HG03103 (cell line): ENCODE data around the gene SPDYE4.

Source experiments
- ATAC-seq: cut with Tn5 transposase; IDR thresholded peaks from one replicate; pipeline ENCODE4 v1.9.1; 2021; ENCODE audit warnings: low read depth; ENCODE audit not compliant: unreplicated experiment

SPDYE4 gene

DNA sequence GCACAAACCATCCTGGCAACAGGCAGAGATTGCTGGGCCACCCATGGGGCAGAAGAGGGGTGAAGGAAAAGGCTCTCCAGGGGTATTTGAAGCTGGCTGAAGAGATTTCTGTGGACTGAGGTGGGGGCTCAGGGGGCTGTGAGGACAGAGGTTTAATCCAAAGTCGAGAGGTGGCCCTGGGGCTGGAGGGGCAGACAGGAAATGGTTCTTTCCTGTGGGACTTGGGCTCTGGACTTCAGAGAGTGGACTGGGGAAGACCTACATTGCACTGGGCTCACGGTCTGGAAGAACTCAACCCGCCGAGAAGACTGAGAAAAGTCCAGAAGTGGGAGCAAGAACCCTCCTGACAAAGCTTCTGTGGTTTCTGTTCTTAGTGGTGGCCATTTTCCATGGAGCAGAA lies 16.6 kb downstream of the SPDYE4 start:
- no peak for ATAC-seq

DNA sequence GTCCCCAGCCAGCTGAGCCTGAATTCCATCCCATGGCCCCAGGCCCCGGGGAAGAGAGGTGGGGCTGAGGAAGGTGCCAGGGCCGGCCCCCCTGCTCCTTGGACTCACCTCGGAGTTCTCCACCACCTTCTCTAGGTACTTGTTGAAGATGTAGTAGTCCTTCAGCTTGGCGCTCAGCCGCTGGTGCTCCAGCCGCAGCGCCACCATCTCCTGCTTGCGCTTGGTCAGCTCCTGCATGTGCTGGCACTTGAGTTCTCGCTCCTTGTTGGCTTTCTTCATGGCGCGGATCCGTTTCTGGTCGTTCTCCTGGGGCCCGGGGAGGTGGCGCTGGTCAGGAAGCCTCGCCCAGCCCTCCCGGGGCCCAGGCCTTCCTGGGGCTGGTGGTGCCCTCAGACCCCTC lies 17.0 kb downstream of the SPDYE4 start:
- no peak for ATAC-seq

- ATAC-seq, result no peak
Observed at GRCh38 chr17:8740486-8740885, 17.9 kb downstream of the SPDYE4 start.

DNA sequence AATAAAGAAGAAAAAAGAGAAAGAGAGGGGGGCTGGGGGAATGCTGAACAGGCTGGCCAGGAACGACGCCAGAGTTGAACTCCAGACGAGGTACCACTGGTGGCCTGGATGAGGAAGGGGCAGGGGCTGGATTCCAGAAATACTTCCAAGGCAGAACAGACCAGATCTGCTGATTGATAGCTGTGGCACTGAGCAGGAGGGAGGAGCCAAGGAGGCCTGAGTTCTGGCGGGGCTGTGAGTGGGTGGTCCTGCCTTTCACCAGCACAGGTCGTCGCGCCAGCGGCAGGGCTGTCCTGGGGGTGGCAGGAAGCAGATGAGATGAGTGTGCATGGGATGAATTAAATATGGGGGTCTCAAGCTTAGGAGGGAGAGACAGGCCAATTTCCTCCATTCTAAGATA lies 19.2 kb downstream of the SPDYE4 start:
- no peak for ATAC-seq

DNA sequence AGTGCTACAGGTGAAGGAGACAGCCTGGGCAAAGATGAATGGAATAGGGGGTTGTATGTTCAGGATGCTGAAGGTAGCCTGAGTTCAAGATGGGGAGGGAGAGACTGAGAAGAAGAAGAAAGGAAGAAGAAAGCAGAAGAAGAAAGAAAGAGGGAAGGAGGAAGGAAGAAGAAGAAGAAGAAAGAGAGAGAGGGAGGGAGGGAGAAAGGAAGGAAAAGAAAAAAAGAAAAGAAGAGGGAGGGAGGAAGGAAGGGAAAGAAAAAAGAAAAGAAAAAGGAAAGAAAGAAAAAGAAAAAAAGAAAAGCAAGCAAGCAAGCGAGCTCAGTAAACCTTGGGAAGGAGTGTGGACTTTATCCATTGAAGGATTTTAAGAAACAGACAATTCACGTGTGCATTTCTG lies 21.6 kb downstream of the SPDYE4 start:
- no peak for ATAC-seq

DNA sequence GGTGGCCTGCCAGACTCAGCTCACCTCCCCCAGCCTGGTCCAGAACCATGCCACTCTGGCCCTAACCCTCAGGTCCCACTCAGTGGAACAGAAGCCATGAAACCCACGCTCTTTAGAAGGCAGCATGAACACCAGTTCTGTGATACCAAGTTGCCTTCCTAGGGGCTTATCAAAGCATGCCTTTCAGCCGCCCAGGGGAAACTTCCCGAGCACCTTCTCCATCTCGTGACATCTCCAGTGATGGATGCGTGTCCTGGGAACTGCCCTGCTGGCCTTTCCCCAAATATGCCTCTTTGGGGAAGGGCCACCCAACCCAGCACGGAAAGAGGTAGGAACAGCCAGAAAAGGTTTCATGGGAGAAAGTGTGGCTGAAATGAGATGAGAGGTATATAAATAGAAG lies 22.0 kb downstream of the SPDYE4 start:
- ATAC-seq, result no peak

DNA sequence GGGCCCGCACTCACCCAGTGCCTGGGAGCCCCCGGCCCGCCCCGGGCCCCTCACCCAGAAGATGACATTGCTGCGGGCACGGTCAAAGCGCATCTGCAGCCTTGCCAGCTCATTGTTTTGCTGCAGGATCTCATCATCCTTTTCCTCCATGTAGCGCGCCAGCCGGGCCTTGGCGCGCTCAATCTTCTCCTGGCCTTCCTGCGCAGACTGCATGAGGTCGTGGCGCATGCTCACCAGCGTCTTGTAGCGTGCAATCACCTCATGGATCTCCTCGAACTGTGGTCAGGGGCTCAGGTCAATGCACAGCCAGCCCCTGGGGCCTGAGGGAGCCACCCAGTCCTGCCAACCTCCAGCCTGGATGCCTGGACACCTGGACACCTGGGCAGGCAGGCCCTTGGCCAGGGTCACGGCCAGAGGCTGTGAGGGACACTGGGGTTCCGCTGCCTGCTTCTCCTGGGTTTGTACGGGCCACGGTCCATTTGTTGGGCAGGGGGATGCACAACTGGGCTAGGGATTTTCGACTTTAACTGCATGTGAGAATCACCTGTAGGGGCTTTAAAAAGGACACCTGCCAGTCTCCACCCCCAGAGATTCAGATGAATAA lies 22.9 kb downstream of the SPDYE4 start:
- ATAC-seq, result no peak

DNA sequence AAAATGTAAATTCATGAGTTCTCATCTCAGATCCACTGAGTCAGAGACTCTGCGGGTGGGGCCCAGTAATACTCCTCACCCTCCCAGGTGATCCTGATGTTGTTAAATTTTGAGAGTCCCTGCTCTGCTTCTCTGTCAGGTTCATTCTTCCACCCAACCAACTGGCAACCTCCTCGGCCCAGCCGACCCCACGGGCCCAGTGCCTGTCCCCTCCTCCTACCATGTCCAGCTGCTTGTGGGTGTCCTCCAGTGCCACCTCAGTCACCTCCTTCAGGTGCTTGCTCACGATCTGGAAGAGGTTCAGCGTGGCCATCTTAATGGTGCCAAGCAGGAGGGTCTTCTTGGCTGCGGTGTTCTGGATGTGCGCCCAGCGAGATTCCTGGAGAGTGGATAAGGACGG lies 23.5 kb downstream of the SPDYE4 start:
- ATAC-seq, result no peak

- ATAC-seq, result no peak
Observed at GRCh38 chr17:8732406-8733085, 25.8 kb downstream of the SPDYE4 start.

GRCh38 chr17:8729860-8730259 lies 28.5 kb downstream of the SPDYE4 start:
- no peak for ATAC-seq

- ATAC-seq, result no peak
Observed at GRCh38 chr17:8729421-8729820, 28.9 kb downstream of the SPDYE4 start.

- no peak for ATAC-seq
Observed at GRCh38 chr17:8728971-8729370, 29.4 kb downstream of the SPDYE4 start.

GRCh38 chr17:8728251-8728938 lies 30.0 kb downstream of the SPDYE4 start:
- ATAC-seq, result no peak

GRCh38 chr17:8726941-8727555 lies 31.3 kb downstream of the SPDYE4 start:
- no peak for ATAC-seq

DNA sequence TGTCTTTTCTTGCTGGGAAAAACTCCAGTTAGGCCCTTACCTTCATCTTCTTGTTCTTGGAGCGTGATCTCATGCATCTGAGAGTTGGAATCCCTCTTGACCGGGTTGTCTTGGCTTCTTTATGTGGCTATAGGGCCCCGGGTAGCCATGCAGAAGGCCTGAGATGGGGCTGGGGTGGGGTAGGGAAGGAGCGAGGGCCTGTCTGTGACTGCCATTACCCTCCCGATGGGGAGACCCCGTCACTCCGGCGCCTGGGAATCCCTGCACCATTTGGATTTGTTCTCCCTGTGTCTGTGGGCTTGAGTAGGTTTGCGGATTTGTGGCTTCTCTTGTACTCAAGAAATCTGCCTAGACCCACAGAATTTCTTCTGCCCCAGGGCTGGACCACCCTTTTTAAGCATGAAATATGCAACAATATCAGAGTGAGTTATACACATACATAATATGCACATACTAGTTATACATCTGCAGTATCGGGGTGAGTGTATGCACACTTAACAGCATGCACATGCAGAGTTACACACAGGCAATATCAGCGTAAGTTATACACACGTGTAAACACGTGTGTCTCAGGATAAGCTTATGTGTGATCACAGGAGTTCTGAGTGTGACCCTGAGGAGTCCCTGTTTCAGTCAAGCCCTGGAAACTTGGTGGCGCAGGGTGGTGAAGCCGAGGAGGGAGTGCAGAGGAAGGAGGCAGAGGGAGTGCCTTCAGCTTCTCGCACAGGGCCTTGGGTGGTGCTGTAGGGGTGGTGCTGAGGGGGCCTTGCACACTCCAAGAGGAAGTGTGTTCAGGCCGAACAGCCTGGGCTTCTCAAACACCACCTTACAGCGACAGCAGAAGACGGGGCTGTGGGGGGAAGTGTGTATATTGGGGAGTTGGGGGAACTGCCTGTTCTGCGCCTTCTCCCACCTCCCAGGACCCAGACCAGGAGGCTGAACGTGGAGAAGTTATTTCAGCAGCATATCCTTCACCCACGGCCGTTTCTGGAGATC lies 32.2 kb downstream of the SPDYE4 start:
- no peak for ATAC-seq

- ATAC-seq, result no peak
Observed at GRCh38 chr17:8724451-8724850, 33.9 kb downstream of the SPDYE4 start.

- ATAC-seq, result no peak
Observed at GRCh38 chr17:8720596-8720995, 37.8 kb downstream of the SPDYE4 start.

GRCh38 chr17:8719291-8720246 lies 38.8 kb downstream of the SPDYE4 start:
- no peak for ATAC-seq

GRCh38 chr17:8718001-8718563 lies 40.3 kb downstream of the SPDYE4 start:
- ATAC-seq, result no peak
